ENCODE measurements around the gene APOD. TPM values are rescaled to one million over a fixed set of nuclear protein-coding genes. Genes with fewer than 3 reads are reported as not detected.
"Not testable (repeated sequence)": the region's sequence is repeated elsewhere in the genome, so short reads cannot be mapped to it uniquely, and the experiment has no call there.

The APOD gene
- 10 to 100 TPM; 22.3 to 68.2 (median 35.6) TPM for total RNA-seq

GRCh38 chr3:195583831-195584542, at the start of gene APOD:
Gene APOD, minus strand, starts transcription at chr3:195583940. Its CDS starts 4,479 bp downstream, at chr3:195579461.
- H3K27me3 ChIP-seq, result peaks cover 0 to 2% of the 10 kb centered on the region in 2 donors
- H3K9me3 ChIP-seq, result no peaks in the 10 kb centered on the region
- H3K4me1 ChIP-seq, result no peaks in the 10 kb centered on the region
- peak within 1 kb of the TSS in 1 of 4 donors; percentile 17 for H3K4me3 ChIP-seq
- TF ChIP-seq CTCF (IDR thresholded peaks at IDR 0.05), result no peak
- TF ChIP-seq POLR2A (IDR thresholded peaks at IDR 0.05), result no peak
- peak in 2 of 3 donors; percentile 52 to 54 for DNase-seq
- H3K27ac ChIP-seq, result peak within 1 kb of the TSS in 1 of 4 donors; percentile 18
- no peaks in the 10 kb centered on the region for H3K36me3 ChIP-seq

GRCh38 chr3:195633351-195633750, 49.6 kb upstream of the APOD start:
- not testable (repeated sequence) for H3K36me3 ChIP-seq

GRCh38 chr3:195632501-195633185, 48.9 kb upstream of the APOD start:
- not testable (repeated sequence) for H3K9me3 ChIP-seq

More at GRCh38 chr3:195633351-195633750, 49.6 kb upstream of the APOD start:
- H3K27me3 ChIP-seq, H3K4me1 ChIP-seq, DNase-seq, H3K27ac ChIP-seq, H3K9me3 ChIP-seq, H3K4me3 ChIP-seq: not testable (repeated sequence)

GRCh38 chr3:195632046-195632445, 48.3 kb upstream of the APOD start:
- not testable (repeated sequence) for H3K4me1 ChIP-seq, H3K27ac ChIP-seq, H3K36me3 ChIP-seq, H3K27me3 ChIP-seq, H3K9me3 ChIP-seq, H3K4me3 ChIP-seq
- peak in 1 of 3 donors; percentile 6 for DNase-seq

More at GRCh38 chr3:195632501-195633185, 48.9 kb upstream of the APOD start:
- H3K27me3 ChIP-seq, H3K27ac ChIP-seq, H3K36me3 ChIP-seq, H3K4me3 ChIP-seq, H3K4me1 ChIP-seq: not testable (repeated sequence)
- peak in 2 of 3 donors; percentile 38 to 47 for DNase-seq

- not testable (repeated sequence) for H3K4me1 ChIP-seq, H3K27me3 ChIP-seq, H3K4me3 ChIP-seq, H3K27ac ChIP-seq, H3K36me3 ChIP-seq, DNase-seq, H3K9me3 ChIP-seq
Observed at GRCh38 chr3:195630938-195631495, 47.3 kb upstream of the APOD start.

- DNase-seq, H3K27ac ChIP-seq, H3K4me3 ChIP-seq, H3K4me1 ChIP-seq, H3K36me3 ChIP-seq, H3K27me3 ChIP-seq, H3K9me3 ChIP-seq: not testable (repeated sequence)
Observed at GRCh38 chr3:195630086-195630917, 46.6 kb upstream of the APOD start.

- not testable (repeated sequence) for H3K9me3 ChIP-seq, H3K4me3 ChIP-seq, H3K27me3 ChIP-seq, H3K27ac ChIP-seq, H3K4me1 ChIP-seq, H3K36me3 ChIP-seq, DNase-seq
Observed at GRCh38 chr3:195629682-195630081, 45.9 kb upstream of the APOD start.

GRCh38 chr3:195628386-195628920, 44.7 kb upstream of the APOD start:
- not testable (repeated sequence) for H3K27me3 ChIP-seq, H3K4me1 ChIP-seq, H3K9me3 ChIP-seq, H3K36me3 ChIP-seq, H3K27ac ChIP-seq, H3K4me3 ChIP-seq
- peak in 2 of 3 donors; percentile 14 to 46 for DNase-seq

GRCh38 chr3:195627515-195628385, 44.0 kb upstream of the APOD start:
- not testable (repeated sequence) for H3K36me3 ChIP-seq, H3K27ac ChIP-seq, H3K9me3 ChIP-seq, H3K27me3 ChIP-seq, H3K4me3 ChIP-seq, H3K4me1 ChIP-seq
- DNase-seq, result peak in 1 of 3 donors; percentile 46

- peak in 2 of 3 donors; percentile 45 to 60 for DNase-seq
- H3K4me1 ChIP-seq, H3K27ac ChIP-seq, H3K27me3 ChIP-seq, H3K36me3 ChIP-seq, H3K9me3 ChIP-seq: not testable (repeated sequence)
- peak overlapping the region in 3 of 4 donors; percentile 12 to 45 (median 30) for H3K4me3 ChIP-seq
Observed at GRCh38 chr3:195624603-195625560, 41.1 kb upstream of the APOD start.

- H3K4me3 ChIP-seq, H3K27ac ChIP-seq, H3K36me3 ChIP-seq, DNase-seq, H3K9me3 ChIP-seq, H3K27me3 ChIP-seq, H3K4me1 ChIP-seq: not testable (repeated sequence)
Observed at GRCh38 chr3:195624171-195624570, 40.4 kb upstream of the APOD start.
